VCaP (cell line): ENCODE data around the gene PRDM2.

ENCODE experiments used
- H3K27ac ChIP-seq: fragments of 450-650 bp; 2 replicates; pipeline ENCODE4 v1.5.1; 2017
- TF ChIP-seq, protein P1 (sequence below): fragments of 450-650 bp; conservative IDR thresholded peaks from 2 replicates; pipeline ENCODE4 v1.5.1; 2017; ENCODE audit warnings: mild to moderate bottlenecking, moderate library complexity

The PRDM2 gene

DNA sequence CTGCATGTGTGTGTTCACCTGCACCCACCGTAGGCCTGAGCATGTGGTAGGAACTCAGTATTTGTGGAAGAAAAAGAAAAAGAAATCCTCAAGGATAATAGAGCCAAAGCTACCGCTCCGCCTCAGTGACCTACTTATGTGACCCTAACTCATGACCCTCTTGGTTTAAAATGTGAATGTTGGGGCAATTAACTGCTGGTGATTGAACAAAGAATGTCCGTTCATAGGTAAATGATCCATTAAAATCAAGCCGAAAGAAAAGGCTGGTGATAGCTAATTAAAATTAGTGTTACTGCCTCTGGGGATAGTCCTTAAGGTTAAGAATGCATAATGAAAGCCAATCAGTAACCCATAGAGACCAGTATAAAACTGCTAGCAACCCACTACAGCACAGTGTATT, 98.1 kb downstream of the PRDM2 start:
- TF ChIP-seq, protein P1, sequence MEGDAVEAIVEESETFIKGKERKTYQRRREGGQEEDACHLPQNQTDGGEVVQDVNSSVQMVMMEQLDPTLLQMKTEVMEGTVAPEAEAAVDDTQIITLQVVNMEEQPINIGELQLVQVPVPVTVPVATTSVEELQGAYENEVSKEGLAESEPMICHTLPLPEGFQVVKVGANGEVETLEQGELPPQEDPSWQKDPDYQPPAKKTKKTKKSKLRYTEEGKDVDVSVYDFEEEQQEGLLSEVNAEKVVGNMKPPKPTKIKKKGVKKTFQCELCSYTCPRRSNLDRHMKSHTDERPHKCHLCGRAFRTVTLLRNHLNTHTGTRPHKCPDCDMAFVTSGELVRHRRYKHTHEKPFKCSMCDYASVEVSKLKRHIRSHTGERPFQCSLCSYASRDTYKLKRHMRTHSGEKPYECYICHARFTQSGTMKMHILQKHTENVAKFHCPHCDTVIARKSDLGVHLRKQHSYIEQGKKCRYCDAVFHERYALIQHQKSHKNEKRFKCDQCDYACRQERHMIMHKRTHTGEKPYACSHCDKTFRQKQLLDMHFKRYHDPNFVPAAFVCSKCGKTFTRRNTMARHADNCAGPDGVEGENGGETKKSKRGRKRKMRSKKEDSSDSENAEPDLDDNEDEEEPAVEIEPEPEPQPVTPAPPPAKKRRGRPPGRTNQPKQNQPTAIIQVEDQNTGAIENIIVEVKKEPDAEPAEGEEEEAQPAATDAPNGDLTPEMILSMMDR: no peak
- no peak overlapping the region for H3K27ac ChIP-seq

DNA sequence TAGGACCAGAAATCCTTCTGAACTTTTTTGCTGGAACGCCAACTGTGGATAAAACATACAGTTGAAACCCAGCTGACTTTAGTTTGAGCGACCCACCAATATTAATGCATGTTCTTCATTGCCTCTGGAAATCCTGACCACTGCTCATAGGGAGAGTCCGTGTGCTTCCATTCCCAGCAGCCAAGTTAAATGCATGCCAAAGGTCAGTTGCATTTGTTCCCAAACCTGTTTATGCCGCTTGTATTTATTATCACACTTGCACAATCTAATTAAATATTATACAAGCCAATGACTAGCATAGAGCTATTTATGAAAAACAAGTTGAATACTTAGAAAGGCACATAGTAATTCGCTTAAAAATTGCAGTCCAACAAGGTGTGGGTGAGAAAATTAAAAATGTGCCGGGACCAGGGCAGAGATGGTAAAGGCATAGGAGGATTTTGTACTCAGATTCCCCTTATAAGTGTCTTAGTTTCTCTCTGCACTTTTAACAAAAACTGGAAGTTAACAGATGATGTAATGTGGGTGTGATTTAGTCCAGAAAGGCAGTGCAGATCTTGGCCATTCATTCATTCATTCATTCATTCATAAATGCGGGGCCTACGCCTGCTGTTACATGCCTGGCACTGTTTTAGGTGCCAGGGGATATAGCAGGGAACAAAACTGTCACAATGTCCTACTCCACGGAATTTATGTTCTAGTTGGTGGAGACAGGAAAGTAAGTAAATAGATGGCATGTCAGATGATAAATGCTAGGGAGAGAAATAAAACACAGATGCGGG, 99.7 kb downstream of the PRDM2 start:
- H3K27ac ChIP-seq: peak overlapping the region; percentile 51
- TF ChIP-seq, protein P1: no peak

DNA sequence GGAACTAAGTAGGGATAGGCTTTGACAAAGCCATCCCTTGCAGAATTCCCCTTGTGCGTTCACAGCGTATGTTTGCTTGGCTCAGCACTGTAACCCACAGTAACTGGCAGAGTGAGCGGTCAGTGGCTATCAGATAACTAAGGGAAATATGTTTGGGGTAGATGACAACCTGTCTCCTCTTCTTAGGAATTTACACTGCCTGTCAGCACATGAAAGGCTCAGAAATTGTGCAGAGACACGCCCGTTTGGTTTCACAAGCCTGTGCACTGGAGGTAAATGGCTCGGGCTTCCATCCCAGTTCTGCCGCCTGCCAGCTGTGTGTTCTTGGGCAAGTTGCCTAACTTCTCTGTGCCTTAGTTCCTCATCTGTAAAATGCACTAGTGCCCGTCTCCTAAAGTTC, 101.2 kb downstream of the PRDM2 start:
- peak overlapping the region; percentile 51 for H3K27ac ChIP-seq
- TF ChIP-seq, protein P1: no peak

DNA sequence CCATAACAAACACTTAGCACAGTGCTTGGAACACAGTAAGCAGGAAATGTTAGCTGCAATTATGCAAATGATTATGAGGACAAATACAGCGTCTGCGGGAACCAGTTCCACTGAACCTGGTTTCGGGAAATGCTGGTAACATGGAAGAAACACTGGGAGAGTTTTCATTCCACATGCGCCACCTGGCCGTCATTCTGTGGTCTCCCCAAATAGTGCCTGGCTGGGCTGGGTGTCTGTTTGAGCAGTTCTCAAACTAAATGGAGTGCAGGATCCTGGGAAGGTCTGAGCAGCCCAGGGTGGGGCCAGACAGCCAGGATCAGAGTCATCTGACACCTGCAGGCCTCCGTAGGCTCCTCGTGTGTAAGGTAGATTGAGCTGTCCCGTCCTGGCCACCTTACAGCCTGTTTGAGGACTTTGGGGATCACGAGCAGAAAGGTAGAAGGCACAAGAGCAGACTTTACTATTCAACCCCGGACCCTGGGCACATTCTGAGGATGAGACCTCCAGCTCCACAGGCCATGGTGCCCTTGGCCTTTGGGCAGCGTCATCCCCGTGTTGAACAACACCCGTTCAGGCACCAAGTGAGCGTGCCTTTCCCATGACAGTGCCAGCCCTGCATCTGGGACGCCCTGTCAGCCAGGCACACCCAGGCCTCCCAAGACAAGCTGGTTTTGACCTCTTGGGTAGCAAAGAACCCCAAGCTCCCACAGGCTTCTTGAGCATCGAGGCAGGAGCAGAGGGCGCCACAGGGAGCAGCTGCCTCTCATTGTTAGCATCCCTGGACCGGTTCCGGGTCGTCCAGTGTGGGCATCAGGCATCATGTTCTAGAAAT, 101.9 kb downstream of the PRDM2 start:
- TF ChIP-seq, protein P1: no peak
- peak overlapping the region; percentile 51; the same call in 1 of the 2 replicates for H3K27ac ChIP-seq

DNA sequence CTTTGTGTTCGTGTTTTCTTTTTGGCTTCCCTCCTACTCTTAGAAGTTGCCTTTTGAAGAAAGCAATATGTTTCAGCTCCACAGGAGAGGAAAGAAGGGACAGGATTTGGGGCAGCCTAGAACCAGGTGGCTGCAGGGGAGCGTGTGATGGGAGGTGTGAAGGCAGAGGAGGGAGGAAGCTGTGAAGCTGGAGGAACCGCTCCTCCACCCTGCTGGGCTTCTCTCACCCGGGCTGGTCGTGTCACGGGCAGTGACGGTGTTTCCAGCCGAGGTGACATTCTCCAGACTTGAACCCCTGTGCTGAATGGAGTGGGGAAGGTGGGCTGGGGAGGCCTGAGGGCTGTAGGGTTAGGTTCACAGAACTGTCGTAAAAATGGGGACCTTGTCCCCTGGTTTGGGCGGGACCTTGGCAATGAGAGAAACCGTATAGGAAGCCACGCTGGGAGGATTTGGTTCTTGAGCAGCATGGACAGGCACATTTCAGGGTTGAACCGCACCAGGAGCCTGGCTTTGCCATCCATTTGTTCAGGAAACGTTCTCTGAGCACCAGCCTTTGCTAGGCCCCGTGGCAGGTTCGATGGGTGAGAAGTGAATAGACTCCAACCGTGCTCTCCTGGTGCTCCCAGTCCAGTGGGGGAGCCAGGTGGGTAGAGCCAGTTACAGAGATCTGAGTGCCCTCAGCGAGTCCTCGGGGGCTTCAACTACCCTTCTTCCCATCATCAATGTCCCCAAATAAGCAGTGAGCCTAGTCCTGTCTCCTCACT, 103.0 kb downstream of the PRDM2 start:
- TF ChIP-seq, protein P1: no peak
- no peak overlapping the region for H3K27ac ChIP-seq

DNA sequence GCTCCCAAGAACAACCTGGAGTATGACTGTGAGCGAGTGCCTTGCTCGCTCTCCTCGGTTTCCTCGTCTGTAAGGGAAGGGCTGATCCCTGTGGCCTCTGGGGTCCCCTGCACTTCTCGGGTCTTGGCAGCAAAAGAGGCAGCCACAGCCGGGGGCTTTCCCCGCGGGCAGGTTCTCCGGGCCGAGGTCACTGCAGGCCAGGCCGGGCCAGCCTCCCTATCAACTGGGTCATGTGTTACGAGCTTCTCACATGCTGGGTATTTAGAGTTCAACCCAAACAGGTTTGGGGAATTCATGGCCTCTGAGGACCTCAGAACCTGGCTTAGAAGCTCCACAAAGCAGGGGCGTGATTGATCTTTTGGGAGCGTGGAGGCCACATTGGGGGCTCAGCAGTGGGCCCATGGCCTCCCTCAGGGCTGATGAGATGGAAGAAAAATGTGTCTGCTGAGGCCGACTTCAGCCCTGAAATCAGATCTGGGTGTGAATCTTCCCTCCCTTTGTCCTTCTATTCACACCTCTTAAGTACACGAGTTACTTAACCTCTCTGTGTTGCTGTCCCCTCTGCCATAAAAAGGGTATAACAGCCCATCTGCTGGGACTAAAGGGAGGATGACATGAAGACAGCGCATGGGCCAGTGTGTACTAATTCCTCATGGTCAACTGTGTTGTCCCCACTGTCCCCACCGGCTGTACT, 103.7 kb downstream of the PRDM2 start:
- no peak overlapping the region for H3K27ac ChIP-seq
- TF ChIP-seq, protein P1: no peak
